ENCODE data around the gene HMX1.

Gene HMX1

DNA sequence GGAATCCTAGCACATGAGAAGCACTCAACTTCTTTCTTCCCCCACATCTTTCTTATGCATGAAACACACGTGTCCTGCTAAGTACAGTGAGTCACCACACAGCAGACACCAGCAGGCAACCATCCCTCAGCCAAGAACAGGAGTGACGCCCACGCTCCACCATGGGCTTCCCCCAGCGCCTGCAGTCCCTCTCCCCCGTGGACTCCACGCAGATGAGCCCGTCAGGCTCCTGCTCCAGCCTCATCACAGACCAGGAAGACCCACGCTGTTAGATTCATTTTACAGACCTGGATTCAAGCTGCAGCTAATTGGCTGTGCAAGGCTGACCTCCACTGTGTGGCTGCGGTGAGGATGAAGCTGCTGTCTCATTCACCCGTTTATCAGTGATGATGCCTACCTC, 16.7 kb downstream of the HMX1 start:
- DNase-seq = no peak

DNA sequence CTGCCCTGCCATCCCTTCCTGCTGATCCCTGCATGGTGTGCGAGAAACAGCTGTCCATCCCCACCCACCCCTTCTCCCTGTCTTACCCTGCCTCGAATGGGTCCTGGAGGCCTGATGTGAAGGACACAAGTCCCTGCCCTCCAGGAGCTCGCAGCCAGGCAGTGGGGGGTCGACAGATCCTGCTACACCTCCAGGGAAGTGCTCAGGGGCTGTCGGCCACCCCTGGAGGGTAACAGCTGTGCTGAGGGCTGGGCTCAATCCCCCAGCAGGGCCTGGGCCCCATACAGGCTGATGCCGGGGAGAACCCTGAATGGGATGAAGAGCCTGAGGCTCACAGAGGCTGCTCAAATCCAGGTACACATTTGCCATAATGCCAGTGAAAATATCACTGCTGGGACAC, 17.6 kb downstream of the HMX1 start:
- DNase-seq = no peak

- DNase-seq = no peak
Observed at GRCh38 chr4:8853249-8853648, 18.4 kb downstream of the HMX1 start.

- DNase-seq = no peak
Observed at GRCh38 chr4:8852118-8852704, 19.4 kb downstream of the HMX1 start.

DNA sequence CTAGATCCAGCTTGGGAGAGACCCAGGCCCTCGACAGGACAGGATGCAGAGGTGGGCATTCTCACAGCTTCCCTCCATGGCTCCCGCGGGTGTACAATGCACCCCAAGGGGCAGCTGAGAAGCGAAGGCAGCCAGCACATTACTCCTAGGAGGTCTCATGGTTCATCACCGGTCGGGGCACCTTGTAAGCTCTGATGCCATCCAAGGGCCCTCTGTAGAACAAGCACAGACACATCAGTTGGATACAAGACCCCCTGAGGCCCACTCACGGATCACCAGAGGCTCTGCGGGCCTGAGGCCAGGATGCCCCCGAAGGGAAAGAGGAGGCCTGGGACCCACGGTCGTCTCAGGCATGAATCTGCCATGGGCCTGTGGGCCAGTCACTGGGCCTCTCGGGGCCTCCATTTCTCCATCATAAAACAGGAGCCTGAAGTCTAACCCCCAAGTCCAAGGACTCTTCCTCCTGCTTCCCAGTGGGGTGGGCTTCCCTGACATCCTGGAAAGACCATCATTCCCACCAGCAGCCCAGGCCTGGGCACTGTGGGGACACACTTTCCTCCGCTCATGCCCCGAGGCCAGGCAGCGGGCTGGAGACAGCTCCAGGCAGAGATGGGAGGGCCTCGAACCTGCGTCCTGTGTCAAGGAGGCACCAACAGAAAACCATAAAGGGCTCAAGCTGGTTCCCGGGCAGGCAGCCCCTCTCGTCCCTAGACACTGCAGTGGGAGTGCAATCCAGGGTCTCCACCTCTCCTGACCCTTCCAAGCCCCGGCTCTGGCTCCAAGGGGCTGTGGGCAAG, 20.1 kb downstream of the HMX1 start:
- no peak for DNase-seq

DNA sequence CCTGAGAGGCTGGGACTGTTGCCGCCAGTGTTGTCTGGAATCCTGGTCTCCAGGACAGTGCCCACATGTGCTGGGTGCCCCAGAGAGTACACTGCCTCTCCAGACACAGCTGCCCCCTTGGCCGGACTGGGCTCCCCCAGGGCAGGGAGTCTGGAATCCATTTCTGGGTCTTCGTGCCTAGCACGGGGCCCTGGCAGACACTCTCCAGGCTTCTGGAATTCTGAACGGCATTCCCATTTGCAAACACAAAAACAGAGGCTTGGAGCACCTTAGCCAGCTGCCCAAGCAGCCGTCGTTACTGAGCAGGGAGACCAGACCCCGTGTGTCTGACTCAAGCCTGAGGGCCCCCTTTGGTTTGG, 20.8 kb downstream of the HMX1 start:
- no peak for DNase-seq

GRCh38 chr4:8850074-8850829, 21.4 kb downstream of the HMX1 start:
- no peak for DNase-seq

DNA sequence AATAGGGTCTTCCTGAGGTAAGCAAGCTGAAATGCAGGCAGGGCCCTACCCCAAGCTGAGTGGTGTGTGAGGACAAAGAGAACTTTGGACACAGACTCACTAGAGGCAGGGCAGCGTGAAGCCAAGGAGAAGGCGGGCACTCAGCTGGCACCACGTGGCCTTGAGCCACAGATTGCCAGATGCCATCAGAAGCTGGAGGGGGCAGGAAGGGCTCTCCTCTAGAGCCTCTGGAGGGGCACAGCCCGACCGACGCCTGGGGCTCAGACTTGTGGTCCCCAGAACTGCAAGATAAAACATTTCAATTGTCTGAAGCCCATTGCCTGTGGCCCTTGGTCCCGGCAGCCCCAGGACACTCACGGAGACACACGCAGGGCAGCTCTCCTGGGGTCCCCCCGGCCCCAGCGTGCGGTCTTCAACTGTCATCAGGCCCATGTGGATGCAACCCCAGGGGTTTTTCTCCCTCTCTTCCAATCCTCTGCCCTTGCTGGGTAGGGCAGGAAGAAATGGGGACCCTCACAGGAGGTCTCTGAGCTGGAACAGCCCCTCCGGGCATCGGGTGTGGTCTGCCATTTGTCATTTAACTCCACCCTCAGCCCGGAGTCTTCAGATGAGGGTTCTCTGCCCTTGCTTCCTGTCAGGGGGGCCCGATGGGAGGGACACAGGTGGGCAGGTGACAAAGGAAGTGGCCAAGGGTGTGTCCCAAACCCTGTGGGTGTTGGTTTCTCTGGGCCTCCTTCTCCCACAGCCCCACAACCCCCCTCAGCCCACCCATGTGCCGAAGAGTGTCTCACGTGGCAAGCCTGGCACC, 22.2 kb downstream of the HMX1 start:
- DNase-seq = no peak

- DNase-seq = no peak
Observed at GRCh38 chr4:8848507-8849265, 23.0 kb downstream of the HMX1 start.

DNA sequence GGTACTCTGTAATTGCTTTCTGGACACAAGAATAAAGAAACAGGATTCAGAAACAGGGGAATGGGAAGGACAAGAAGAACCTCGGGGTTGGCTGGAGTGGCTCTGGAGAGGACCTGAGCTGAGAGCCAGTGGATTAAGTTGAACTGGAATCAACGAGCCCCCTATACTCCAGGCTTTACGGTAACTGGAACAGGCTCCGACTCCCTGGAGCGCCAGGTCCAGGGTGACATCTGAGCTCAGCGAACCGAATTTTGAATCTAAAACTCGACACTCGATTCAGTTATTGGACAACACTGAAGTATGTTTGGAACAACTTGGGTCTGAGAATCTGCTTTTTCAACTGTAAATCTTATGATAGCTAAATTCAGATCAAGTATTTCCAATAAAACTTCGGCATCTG, 23.9 kb downstream of the HMX1 start:
- DNase-seq = no peak

DNA sequence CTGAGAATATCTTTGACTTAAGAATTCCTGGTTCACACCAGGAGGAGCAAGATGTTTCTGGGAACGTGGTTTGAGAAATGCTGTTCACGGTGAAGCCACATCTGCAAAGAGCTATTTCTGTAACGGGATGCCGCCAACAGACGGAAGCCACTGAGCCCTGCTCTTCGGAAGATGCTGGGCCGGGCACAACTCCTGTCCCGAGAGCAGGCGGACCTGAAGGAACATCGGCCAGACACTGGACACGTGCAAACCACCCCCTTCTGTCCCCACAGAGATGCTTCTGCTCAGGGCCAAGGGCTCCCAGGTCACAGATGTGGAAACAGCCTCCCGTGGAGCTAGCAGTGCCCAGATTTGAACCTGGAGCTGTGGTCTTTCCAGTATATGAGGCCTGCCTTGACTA, 24.3 kb downstream of the HMX1 start:
- DNase-seq = no peak

DNA sequence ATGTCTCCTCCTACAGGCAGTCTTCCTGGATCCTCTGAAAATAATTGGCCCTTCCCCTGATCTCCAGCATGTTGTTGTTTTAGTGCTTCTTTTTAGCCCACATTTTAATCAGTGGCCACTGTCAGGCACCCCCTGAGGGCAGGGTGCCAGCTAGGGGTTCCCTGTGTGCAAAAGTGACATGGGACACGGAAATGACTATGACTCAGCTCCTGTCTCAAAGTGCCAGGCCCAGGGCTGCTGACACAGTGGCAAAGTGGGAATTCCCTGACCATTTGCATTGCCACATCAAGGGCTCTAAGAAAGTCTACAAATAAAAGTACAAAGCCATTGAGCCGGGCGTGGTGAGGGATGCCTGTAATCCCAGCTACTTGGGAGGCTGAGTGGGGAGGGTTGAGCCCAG, 24.8 kb downstream of the HMX1 start:
- no peak for DNase-seq

- DNase-seq = no peak
Observed at GRCh38 chr4:8846046-8846720, 25.5 kb downstream of the HMX1 start.

DNA sequence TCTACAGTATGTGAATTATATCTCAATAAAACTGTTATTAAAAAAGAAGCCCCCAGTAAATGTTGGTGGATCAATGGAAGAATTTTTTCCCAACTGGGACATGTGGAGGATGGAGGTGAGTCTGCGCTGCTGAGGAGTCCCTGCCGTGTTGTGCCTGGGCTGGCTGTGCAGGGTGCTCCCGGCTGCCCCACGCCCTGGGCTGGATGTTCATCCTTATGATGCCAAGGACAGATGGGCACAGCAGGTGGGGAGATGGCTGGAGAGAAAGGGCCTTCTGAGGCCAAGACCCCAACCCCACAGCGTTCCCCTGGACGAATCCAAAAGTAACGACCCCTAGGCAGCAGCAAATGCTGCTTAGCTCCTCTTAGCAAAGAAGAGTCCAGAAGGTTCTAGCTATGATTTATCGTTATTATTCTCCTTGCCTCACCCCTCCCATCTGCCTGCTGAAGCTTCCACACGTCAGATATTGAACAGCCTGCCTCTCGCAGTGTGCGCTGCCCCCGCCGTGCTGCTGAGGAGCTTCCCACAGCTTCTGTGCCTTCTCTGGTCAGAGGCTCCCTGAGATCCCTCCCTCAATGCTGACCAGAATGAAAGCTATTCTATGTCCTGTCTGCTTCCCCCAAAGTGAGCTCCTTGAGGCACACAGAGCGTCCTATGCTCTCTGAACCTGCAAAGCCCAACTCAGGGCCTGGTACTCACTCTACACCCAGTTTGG, 26.5 kb downstream of the HMX1 start:
- no peak for DNase-seq

GRCh38 chr4:8843597-8843996, 28.0 kb downstream of the HMX1 start:
- no peak for DNase-seq

DNA sequence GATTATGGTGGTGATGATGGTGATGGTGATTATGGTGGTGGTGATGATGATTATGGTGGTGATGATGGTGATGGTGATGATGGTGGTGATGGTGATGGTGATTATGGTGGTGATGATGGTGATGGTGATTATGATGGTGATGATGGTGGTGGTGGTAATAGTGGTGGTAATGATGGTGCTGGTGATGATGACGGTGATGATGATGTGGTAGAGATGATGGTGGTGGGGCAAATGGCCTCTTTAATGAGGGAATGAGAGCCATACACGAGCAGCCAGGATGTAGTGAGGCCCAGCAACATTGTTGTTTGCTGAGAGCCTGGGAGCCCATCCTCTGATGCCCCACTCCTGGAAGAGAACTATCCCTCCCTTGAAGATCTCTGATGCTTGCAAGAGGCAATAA, 29.0 kb downstream of the HMX1 start:
- DNase-seq = no peak

GRCh38 chr4:8841678-8842268, 29.9 kb downstream of the HMX1 start:
- no peak for DNase-seq

DNA sequence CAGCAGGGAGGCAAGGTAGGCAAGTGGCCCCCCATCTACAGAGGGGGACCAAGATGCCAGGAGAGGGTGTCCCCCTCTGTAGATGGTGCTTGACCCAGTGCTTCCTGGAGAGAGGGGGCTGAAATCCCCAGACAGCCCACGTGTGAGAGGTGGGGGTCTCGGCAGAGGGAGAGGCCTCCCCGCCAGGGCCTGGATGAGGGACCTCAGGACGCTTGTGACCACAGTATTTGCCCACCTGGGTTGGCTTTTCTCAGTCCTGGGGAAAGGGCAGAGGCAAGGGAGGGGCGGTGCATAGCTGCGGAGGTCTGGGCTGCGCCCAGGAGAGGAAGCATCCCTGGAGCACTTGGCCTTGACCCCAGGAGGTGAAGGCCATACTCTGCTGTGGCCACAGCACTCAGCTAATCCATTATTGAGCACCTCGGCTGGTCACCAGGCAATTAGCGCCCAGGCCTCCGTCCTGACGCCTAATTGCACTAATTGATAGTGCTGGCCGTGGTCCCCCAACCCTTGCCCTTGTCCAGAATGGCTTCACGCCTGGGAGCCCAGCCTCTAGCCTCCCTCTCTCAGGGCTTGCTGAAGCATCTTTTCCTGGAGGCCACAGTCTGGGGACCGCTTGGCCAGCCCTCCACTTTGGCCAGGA, 30.7 kb downstream of the HMX1 start:
- no peak for DNase-seq

DNA sequence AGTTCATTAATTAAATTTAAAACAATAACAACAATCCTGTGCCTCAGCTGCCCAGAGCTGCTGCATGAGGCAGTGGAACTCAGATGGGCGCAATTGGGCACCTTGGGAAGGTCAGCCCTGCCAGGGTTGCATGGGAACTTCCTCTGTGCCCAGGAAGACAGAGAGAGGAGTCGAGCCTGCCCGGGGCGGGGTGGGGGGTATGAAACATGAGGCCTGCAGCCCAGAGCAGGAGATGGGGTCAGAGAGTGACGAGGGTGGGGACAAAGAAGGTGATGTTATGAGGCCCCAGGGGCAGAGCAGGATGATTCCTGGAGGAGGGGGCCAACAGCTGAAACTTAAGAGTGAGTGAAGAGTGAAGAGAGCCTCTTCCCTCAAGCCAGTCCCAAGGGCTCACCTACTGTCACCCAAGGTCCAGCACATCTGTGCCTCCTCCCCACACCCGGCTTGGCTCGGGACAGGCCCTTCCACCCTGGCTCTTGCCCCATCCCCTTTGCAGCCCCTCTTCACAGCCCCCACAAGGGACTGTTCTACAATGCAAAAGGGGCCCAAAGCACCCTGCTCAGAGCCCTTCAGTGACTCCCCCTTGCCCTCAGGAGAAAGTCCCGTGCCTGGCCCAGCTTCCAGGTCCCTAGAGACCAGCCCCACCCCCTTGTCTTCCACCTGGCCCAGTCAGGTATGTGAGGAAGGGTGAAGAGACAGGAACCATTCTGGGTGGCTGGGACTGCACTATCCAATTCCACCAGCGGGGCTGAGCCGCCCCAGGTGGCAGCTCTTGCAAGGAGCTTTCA, 31.4 kb downstream of the HMX1 start:
- DNase-seq = no peak

Measured in CD4-positive, alpha-beta T cell treated with Interferon alpha-2 for 1 hour (primary cell).